Thyroid gland (tissue), 4 donors: ENCODE measurements around the gene ARHGAP30. TPM values are rescaled to one million over a fixed set of nuclear protein-coding genes. Genes with fewer than 3 reads are reported as not detected.
A peak's percentile ranks its signal among the peaks of the same experiment; 100 is the strongest.

Source experiments
- DNase-seq, 2 donors: peaks; one replicate each; pipeline ENCODE4 v3.0.0-alpha.2; 2019
- H3K27ac ChIP-seq, 3 donors: fragments of 200-600 bp; sonication (generic); 1 replicate in 2 of 3; 2 replicates in 1 of 3; pipeline ENCODE4 v1.5.1; 2016 to 2019; ENCODE audit warnings: mild to moderate bottlenecking in 1 of 3, moderate library complexity in 1 of 3
- H3K27me3 ChIP-seq: fragments of 200-600 bp; sonication (generic); one replicate; pipeline ENCODE4 v1.5.1; 2019
- H3K36me3 ChIP-seq, 2 donors: fragments of 200-600 bp; sonication (generic); one replicate each; pipeline ENCODE4 v1.5.1; 2016 to 2019
- H3K4me1 ChIP-seq, 2 donors: fragments of 200-600 bp; sonication (generic); one replicate each; pipeline ENCODE4 v1.5.1; 2017 to 2019
- H3K4me3 ChIP-seq, 3 donors: fragments of 200-600 bp; sonication (generic); replicated peaks in 1 of 3; 1 replicate in 2 of 3; 2 replicates in 1 of 3; pipeline ENCODE4 v1.5.1; 2016; ENCODE audit warnings: mild to moderate bottlenecking in 1 of 3
- H3K9me3 ChIP-seq: fragments of 200-600 bp; sonication (generic); one replicate; pipeline ENCODE4 v1.5.1; 2017
- CTCF ChIP-seq, 6 experiments: fragments of 200-600 bp in 3 of 6; fragments of 450-650 bp in 3 of 6; sonication (generic) in 3 of 6; IDR thresholded peaks; one replicate each; pipeline ENCODE4 v1.5.1; 2016 to 2019; ENCODE audit warnings: antibody characterized with exemption in 6 of 6, mild to moderate bottlenecking in 2 of 6, inconsistent platforms in 1 of 6, moderate library complexity in 1 of 6
- POLR2A ChIP-seq, 2 donors: fragments of 450-650 bp; IDR thresholded peaks; one replicate each; pipeline ENCODE4 v1.6.1; 2017; ENCODE audit warnings: antibody characterized with exemption in 2 of 2, mild to moderate bottlenecking in 2 of 2, moderate library complexity in 1 of 2
- WGBS, 2 donors: methylation state at CpG; one replicate each; pipeline ENCODE4 v1.1.5; 2017; 5-methylcytosine and 5-hydroxymethylcytosine counted together
- intact Hi-C: fragments of 100-400 bp; cut with DNase I; formaldehyde crosslinking; loops from one replicate; pipeline ENCODE4 v1.15.1; 2023
- total RNA-seq, 4 donors: library from RNA; depleted of rRNA; stranded (reverse); fragments of >200 nt; gene quantifications; one replicate each; pipeline ENCODE4 v1.2.3, GENCODE V29; 2016

Gene ARHGAP30
- total RNA-seq, 4 donors from 2014 or later, result 1.4 to 3.5 (median 2.9) TPM

DNA sequence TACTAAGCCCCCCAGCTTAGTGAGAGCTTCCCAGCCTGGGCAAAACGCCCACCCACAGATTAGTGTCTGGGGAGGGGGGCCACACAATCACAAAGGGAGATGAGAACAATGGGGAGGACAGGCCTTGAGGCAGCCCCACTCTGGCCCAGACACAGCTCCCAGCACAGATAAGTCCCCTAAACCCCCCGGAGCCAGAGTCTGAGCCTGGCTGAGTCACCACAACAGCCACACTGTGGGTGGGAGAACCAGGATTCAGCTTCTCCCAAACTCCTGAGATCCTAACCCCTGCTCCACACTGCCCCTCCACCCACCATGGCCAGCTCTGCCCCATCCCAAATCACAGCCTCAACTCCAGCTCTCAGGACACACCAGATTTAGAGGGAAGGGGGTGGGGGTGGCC is 15.5 kb upstream of the ARHGAP30 start:
- H3K4me3 ChIP-seq, result no peak overlapping the region
- TF ChIP-seq CTCF (IDR thresholded peaks at IDR 0.05) (no peak), POLR2A (IDR thresholded peaks at IDR 0.05) (no peak)
- no peak for DNase-seq
- H3K9me3 ChIP-seq, result no peaks in the 10 kb centered on the region
- WGBS, 2 donors, result 73 to 80% methylated on average over 2 of the region's 2 CpGs
- H3K4me1 ChIP-seq, result peaks cover 4 to 19% of the 10 kb centered on the region in 2 donors
- H3K27ac ChIP-seq, result no peak overlapping the region
- H3K36me3 ChIP-seq, result no peaks in the 10 kb centered on the region
- no peaks in the 10 kb centered on the region for H3K27me3 ChIP-seq
- intact Hi-C loops, result no loop called here

DNA sequence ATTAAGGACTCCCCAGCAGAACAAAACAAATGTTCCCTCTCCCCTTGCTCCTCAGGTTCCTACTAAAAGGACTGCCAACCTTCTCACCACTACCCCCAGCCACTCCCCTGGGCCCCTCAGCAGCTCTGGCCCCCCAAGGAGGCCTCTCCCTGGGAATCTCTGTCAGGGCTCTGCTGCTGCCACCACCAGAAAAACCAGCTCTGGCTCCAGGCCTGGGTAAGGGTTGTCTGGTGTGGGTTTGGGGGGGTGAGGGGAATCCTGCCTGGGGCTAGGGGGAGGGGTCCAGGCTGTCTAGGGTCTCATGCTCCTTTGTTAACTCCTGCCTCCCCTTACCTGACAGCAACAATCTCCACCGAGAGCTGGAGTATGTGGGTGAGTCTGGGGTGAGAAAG is 14.9 kb upstream of the ARHGAP30 start:
- intact Hi-C loops, result no loop called here
- Histone ChIP-seq H3K27ac (no peak overlapping the region), H3K36me3 (no peaks in the 10 kb centered on the region), H3K4me1 (peaks cover 4 to 18% of the 10 kb centered on the region in 2 donors), H3K27me3 (no peaks in the 10 kb centered on the region), H3K9me3 (no peaks in the 10 kb centered on the region), H3K4me3 (no peak overlapping the region)
- 81 to 83% methylated on average over 1 of the region's 1 CpG for WGBS, 2 donors
- DNase-seq, result no peak
- TF ChIP-seq CTCF (IDR thresholded peaks at IDR 0.05) (no peak), POLR2A (IDR thresholded peaks at IDR 0.05) (no peak)

- peaks cover 0 to 12% of the 10 kb centered on the region in 2 donors for H3K4me1 ChIP-seq
- H3K4me3 ChIP-seq, result no peak overlapping the region
- TF ChIP-seq POLR2A (IDR thresholded peaks at IDR 0.05), result no peak
- no peak for TF ChIP-seq CTCF (IDR thresholded peaks at IDR 0.05)
- 74 to 78% methylated on average over 8 to 10 of the region's 10 CpGs for WGBS, 2 donors
- H3K27me3 ChIP-seq, result no peaks in the 10 kb centered on the region
- H3K9me3 ChIP-seq, result no peaks in the 10 kb centered on the region
- no peak for DNase-seq
- H3K36me3 ChIP-seq, result no peaks in the 10 kb centered on the region
- H3K27ac ChIP-seq, result no peak overlapping the region
- intact Hi-C loops, result no loop called here
Observed at GRCh38 chr1:161083748-161084596, 14.3 kb upstream of the ARHGAP30 start.

DNA sequence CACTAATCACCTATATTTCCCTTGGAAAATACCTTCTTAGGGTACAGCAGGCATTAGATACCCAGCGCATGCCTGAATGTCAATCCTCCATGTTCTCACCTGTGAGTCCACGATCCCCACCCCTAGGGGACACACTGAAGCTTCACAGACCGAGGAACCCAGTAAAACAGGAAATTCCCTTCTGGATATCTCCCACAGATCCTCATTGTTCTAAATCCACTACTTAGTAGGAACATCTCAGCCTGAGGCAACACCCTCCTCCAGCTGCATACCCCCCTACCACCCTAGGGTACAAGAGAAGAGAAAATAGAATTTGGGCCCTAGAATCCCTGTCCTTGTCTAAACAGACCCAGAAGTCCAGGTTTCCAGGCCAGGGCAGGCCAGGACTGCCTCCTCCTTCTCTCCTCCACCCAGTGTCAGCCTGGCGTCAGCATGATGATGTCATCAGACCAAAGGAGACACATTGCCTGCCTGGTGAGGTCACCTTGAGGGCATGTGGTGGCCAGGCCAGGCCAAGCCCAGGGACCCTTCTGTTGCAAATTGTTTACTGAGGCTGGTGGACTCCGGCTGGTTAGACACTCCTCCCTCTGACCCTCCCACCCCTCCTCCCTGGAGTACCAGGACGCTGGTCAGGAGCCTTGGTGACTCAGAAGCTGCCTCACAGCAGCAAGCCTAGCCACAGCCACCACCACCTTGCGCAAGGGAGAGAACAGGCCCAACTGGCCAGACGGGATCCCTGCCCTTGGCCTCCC is 13.5 kb upstream of the ARHGAP30 start:
- 45 to 56% methylated on average over 6 to 8 of the region's 8 CpGs for WGBS, 2 donors
- peak overlapping the region in 1 of 3 donors; percentile 45 for H3K27ac ChIP-seq
- H3K4me3 ChIP-seq, result no peak overlapping the region

More for the DNA sequence above, 13.5 kb upstream of the ARHGAP30 start:
- H3K4me1 ChIP-seq, result peaks cover 0 to 11% of the 10 kb centered on the region in 2 donors
- no peaks in the 10 kb centered on the region for H3K36me3 ChIP-seq
- TF ChIP-seq POLR2A (IDR thresholded peaks at IDR 0.05) (no peak), CTCF (IDR thresholded peaks at IDR 0.05) (no peak)
- intact Hi-C loops, result no loop called here
- H3K27me3 ChIP-seq, result no peaks in the 10 kb centered on the region
- no peaks in the 10 kb centered on the region for H3K9me3 ChIP-seq
- peak; percentile 45 to 51 for DNase-seq
